WI38 (cell line): ENCODE data around the gene GORASP2.

Experiments used
- H3K4me3 ChIP-seq: 2 replicates; pipeline ENCODE4 v1.5.1; 2011; ENCODE audit warnings: low read depth, mild to moderate bottlenecking, control low read depth, low read length
- CTCF ChIP-seq: IDR thresholded peaks from 2 replicates; pipeline ENCODE4 v1.5.1; 2012; ENCODE audit warnings: low read depth, mild to moderate bottlenecking, control low read depth, low read length

The GORASP2 gene

GRCh38 chr2:170973492-170974303 lies 44.6 kb downstream of the GORASP2 start:
- H3K4me3 ChIP-seq, result peak overlapping the region; percentile 72

DNA sequence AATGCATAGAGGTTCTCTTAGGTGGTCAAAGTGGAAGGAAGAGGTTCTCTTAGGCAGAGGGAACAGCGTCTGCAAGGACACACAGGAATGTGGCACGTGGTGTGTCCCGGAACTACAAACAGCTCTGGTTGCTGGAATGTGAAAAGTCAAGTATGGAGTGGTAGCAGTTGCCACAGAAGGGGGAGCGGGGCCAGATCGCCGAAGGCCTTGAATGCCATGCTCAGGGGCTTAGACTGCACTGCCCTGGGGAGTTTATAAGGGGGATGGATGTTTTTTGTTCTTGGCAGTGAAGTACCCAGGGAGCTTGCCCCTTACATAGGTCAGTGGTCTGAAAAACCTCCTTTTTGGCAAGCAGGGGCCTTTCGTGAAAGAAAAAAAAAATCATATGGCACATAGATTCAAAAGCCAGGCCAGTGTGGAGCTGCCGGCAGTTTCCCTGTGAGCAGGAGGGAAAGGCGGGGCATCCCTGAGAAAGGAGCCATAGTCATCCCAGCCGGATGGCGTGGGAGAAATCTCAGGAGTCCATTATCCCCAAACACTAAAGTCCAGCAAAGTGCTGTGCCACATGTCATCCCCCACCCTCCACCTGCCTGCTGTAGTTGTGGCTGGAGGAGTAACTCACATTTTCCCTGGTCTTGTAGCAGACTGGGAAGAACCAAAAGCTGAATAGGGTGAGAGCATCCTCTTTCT lies 45.4 kb downstream of the GORASP2 start:
- no peak for TF ChIP-seq CTCF
- no peak overlapping the region for H3K4me3 ChIP-seq

More at GRCh38 chr2:170973492-170974303, 44.6 kb downstream of the GORASP2 start:
- TF ChIP-seq CTCF, result peak; percentile 70

DNA sequence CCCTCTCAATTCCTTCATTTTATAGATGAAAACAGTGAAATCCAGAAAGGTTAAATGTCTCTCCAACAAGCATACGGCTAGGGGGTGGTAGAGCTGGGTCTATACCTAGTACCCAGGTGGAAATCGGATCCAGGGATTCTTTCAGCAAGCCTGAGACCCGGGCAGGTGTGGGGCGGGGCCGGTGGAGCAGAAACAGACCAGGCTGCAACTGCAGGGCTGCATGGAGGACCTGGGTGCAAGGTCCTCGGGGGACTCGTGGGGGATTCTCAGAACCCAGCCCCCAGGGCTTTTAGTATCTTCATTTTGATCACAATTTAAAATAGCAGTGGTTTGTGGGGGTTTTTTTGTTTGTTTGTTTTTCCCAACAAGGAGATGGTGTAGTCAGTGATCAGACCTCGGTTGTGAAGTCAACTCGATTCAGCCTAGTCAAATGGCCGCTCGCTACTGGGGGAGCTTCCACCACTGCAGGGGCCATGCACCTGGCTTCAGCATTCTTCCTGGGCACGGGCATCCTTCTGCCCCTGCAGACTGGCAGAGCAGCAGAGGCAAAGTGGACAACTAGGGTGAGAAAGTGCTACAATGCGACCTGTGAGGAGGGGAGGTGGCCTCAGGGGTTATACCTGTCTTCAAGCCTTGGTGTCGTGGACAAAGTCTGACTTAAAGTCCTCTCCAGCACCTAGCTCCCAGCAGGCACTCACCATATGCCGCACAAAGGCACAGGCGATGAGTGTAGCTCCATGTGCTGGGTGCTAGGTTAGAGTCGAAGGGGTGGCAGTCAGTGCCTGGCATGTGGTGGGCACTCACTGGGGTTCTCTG lies 46.3 kb downstream of the GORASP2 start:
- no peak for TF ChIP-seq CTCF
- no peak overlapping the region for H3K4me3 ChIP-seq

GRCh38 chr2:170975943-170976270 lies 46.9 kb downstream of the GORASP2 start:
- H3K4me3 ChIP-seq, result no peak overlapping the region
- no peak for TF ChIP-seq CTCF

DNA sequence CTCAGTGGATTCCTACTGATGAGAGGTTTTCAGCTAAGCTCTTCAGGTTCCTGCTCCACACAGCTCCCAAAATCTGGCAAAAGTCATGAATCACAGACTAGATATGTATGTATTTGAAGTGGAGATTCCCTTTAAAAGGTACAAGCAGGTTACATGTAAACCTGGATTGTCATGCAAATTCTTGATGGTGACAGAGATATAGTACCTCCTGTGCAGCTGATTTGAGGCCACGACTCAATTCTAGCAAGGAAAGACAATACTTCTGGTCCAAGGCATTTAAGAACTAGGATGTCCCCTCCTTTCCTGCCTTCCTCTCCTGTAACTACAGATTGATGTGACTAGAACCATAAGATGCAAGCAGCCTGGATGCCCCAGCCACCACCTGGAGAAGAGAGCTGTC lies 55.0 kb downstream of the GORASP2 start:
- H3K4me3 ChIP-seq, result no peak overlapping the region
- no peak for TF ChIP-seq CTCF

DNA sequence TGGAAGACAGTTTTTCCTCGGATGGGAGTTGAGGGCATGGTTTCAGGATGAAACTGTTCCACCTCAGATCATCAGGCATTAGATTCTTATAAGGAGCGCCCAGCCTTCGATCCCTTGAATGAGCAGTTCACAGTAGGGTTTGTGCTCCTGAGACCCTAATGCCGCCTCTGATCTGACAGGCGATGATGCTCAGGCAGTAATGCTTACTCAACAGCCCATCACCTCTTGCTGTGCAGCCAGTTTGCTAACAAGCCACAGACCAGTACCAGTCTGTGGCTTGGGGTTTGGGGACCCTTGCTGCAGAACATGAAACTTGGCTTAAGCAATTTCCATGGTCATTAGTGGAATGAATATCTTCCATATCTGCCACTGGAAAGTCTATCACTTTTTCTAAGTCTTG lies 56.4 kb downstream of the GORASP2 start:
- TF ChIP-seq CTCF, result no peak

More for the DNA sequence above, 56.4 kb downstream of the GORASP2 start:
- no peak overlapping the region for H3K4me3 ChIP-seq
